ENCODE data around the gene UBA5. TPM values are rescaled to one million over a fixed set of nuclear protein-coding genes. Genes with fewer than 3 reads are reported as not detected.

UBA5 gene
- total RNA-seq, 1 donor from 2014 or later, result 36.2 TPM

DNA sequence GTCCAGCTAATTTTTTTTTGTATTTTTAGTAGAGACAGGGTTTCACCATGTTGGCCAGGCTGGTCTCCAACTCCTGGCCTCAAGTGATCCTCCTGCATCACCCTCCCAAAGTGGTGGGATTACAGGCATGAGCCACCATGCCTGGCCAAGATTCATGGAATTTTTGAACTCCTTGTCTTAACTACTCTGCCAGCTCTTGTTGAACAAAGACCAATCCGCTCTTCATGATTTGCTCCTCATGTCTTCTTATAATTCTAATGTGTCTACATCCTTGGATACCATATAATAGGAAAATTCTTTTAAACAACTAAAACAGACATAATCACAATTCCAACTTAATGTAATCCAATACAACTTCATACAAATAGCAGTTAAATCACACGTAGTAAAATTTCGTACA is 21.3 kb downstream of the UBA5 start:
- Histone ChIP-seq H3K4me1 (ENCODE audit: insufficient read depth, low read length) (no peaks in the 10 kb centered on the region), H4K20me1 (ENCODE audit: insufficient read depth, low read length) (no peaks in the 10 kb centered on the region), H3K9ac (ENCODE audit: low read length) (no peak overlapping the region), H3K4me2 (ENCODE audit: low read length) (no peak overlapping the region), H3K27me3 (ENCODE audit: insufficient read depth, low read length) (no peaks in the 10 kb centered on the region), H3K79me2 (ENCODE audit: insufficient read depth, low read length) (no peaks in the 10 kb centered on the region), H3K9me3 (ENCODE audit: insufficient read depth, low read depth, low read length) (no peaks in the 10 kb centered on the region), H3K4me3 (ENCODE audit: insufficient read depth, low read depth, low read length) (no peak overlapping the region), H2AFZ (ENCODE audit: low read depth, low read length) (no peak overlapping the region), H3K36me3 (ENCODE audit: insufficient read depth, low read length) (peaks cover 19% of the 10 kb centered on the region), H3K27ac (ENCODE audit: low read depth, low read length) (no peak overlapping the region)
- TF ChIP-seq EZH2 (IDR thresholded peaks at IDR 0.05; ENCODE audit: insufficient read depth, low read length), result no peak
- TF ChIP-seq, protein P1, sequence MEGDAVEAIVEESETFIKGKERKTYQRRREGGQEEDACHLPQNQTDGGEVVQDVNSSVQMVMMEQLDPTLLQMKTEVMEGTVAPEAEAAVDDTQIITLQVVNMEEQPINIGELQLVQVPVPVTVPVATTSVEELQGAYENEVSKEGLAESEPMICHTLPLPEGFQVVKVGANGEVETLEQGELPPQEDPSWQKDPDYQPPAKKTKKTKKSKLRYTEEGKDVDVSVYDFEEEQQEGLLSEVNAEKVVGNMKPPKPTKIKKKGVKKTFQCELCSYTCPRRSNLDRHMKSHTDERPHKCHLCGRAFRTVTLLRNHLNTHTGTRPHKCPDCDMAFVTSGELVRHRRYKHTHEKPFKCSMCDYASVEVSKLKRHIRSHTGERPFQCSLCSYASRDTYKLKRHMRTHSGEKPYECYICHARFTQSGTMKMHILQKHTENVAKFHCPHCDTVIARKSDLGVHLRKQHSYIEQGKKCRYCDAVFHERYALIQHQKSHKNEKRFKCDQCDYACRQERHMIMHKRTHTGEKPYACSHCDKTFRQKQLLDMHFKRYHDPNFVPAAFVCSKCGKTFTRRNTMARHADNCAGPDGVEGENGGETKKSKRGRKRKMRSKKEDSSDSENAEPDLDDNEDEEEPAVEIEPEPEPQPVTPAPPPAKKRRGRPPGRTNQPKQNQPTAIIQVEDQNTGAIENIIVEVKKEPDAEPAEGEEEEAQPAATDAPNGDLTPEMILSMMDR (IDR thresholded peaks at IDR 0.05; ENCODE audit: insufficient read depth, low read depth, low read length), result no peak
- Mint-ChIP-seq H3K9me3 (ENCODE audit: unreplicated experiment) (no peaks in the 10 kb centered on the region), H3K27me3 (ENCODE audit: low read depth, unreplicated experiment) (no peaks in the 10 kb centered on the region), H3K4me3 (ENCODE audit: unreplicated experiment) (no peak overlapping the region), H3K4me1 (ENCODE audit: low read depth, unreplicated experiment) (no peaks in the 10 kb centered on the region), H3K27ac (ENCODE audit: unreplicated experiment) (no peak overlapping the region), H3K36me3 (ENCODE audit: low read depth, unreplicated experiment) (peaks cover 1% of the 10 kb centered on the region)
- peak; percentile 17 for FAIRE-seq
- no peak for DNase-seq (ENCODE audit: low read depth)

DNA sequence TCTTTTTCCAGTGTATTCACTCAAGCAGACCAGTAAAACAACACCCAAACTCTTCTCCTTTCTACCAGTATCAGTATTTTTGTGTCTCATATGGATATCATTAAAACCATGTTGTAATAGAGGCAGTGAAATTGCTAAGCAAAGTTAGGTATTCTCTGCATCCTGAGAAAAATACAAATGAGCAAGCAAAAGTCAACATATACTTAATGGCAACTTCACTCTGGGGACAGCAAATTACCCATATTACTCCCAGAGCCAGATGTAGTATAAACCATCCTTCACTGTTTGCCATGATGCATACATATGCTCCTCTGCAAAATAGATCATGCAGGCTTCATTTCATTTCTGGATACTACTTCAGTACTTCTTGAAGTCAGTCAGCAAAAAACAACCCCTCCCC is 22.1 kb downstream of the UBA5 start:
- Mint-ChIP-seq H3K4me1 (ENCODE audit: low read depth, unreplicated experiment) (no peaks in the 10 kb centered on the region), H3K4me3 (ENCODE audit: unreplicated experiment) (no peak overlapping the region), H3K27ac (ENCODE audit: unreplicated experiment) (no peak overlapping the region), H3K9me3 (ENCODE audit: unreplicated experiment) (no peaks in the 10 kb centered on the region), H3K36me3 (ENCODE audit: low read depth, unreplicated experiment) (no peaks in the 10 kb centered on the region), H3K27me3 (ENCODE audit: low read depth, unreplicated experiment) (no peaks in the 10 kb centered on the region)
- Histone ChIP-seq H3K36me3 (ENCODE audit: insufficient read depth, low read length) (peaks cover 14% of the 10 kb centered on the region), H2AFZ (ENCODE audit: low read depth, low read length) (no peak overlapping the region), H3K27me3 (ENCODE audit: insufficient read depth, low read length) (no peaks in the 10 kb centered on the region), H4K20me1 (ENCODE audit: insufficient read depth, low read length) (no peaks in the 10 kb centered on the region), H3K9me3 (ENCODE audit: insufficient read depth, low read depth, low read length) (no peaks in the 10 kb centered on the region), H3K4me2 (ENCODE audit: low read length) (no peak overlapping the region), H3K9ac (ENCODE audit: low read length) (no peak overlapping the region), H3K4me1 (ENCODE audit: insufficient read depth, low read length) (no peaks in the 10 kb centered on the region), H3K4me3 (ENCODE audit: insufficient read depth, low read depth, low read length) (no peak overlapping the region), H3K79me2 (ENCODE audit: insufficient read depth, low read length) (no peaks in the 10 kb centered on the region), H3K27ac (ENCODE audit: low read depth, low read length) (no peak overlapping the region)
- TF ChIP-seq, protein P1 (IDR thresholded peaks at IDR 0.05; ENCODE audit: insufficient read depth, low read depth, low read length), result no peak
- no peak for TF ChIP-seq EZH2 (IDR thresholded peaks at IDR 0.05; ENCODE audit: insufficient read depth, low read length)
- FAIRE-seq (no peak), DNase-seq (ENCODE audit: low read depth) (no peak)

DNA sequence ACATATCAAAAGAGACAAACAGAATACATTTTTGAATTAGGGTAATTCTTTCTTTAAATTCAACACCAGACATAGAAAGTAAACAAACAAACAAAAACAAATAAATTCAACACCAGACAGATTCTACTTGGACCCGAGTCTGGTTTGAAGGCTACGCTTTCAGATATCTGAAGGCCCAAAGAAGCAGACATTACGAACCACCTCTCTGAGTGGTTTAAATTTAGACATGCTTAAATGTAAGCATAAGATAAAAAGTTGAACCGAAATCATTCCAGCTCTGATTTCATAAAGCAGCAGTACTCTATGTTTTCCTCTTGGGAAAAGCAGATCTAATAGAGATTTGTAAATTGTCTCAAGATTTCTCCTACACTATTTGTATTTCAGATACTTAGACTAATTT is 29.9 kb downstream of the UBA5 start:
- no peak overlapping the region for H3K4me2 ChIP-seq (ENCODE audit: low read length)
- H3K27me3 Mint-ChIP-seq (ENCODE audit: low read depth, unreplicated experiment), result no peaks in the 10 kb centered on the region
- FAIRE-seq, result no peak
- no peak overlapping the region for H3K27ac ChIP-seq (ENCODE audit: low read depth, low read length)
- no peak overlapping the region for H3K27ac Mint-ChIP-seq (ENCODE audit: unreplicated experiment)
- H3K27me3 ChIP-seq (ENCODE audit: insufficient read depth, low read length), result no peaks in the 10 kb centered on the region
- H3K36me3 ChIP-seq (ENCODE audit: insufficient read depth, low read length), result peaks cover 44% of the 10 kb centered on the region
- no peak overlapping the region for H3K4me3 Mint-ChIP-seq (ENCODE audit: unreplicated experiment)
- H3K9ac ChIP-seq (ENCODE audit: low read length), result no peak overlapping the region
- no peaks in the 10 kb centered on the region for H4K20me1 ChIP-seq (ENCODE audit: insufficient read depth, low read length)
- H3K79me2 ChIP-seq (ENCODE audit: insufficient read depth, low read length), result no peaks in the 10 kb centered on the region
- H3K9me3 ChIP-seq (ENCODE audit: insufficient read depth, low read depth, low read length), result no peaks in the 10 kb centered on the region
- no peak for DNase-seq (ENCODE audit: low read depth)
- TF ChIP-seq EZH2 (IDR thresholded peaks at IDR 0.05; ENCODE audit: insufficient read depth, low read length), result no peak
- TF ChIP-seq, protein P1 (IDR thresholded peaks at IDR 0.05; ENCODE audit: insufficient read depth, low read depth, low read length), result no peak
- peaks cover 6% of the 10 kb centered on the region for H3K36me3 Mint-ChIP-seq (ENCODE audit: low read depth, unreplicated experiment)
- H2AFZ ChIP-seq (ENCODE audit: low read depth, low read length), result no peak overlapping the region
- no peaks in the 10 kb centered on the region for H3K4me1 ChIP-seq (ENCODE audit: insufficient read depth, low read length)
- no peaks in the 10 kb centered on the region for H3K4me1 Mint-ChIP-seq (ENCODE audit: low read depth, unreplicated experiment)
- no peaks in the 10 kb centered on the region for H3K9me3 Mint-ChIP-seq (ENCODE audit: unreplicated experiment)
- H3K4me3 ChIP-seq (ENCODE audit: insufficient read depth, low read depth, low read length), result no peak overlapping the region

All from astrocyte (in vitro differentiated cells and primary cell).